Measurements from ENCODE around the gene UCHL3. TPM values are rescaled to one million over a fixed set of nuclear protein-coding genes. Genes with fewer than 3 reads are reported as not detected.
A peak's percentile ranks its signal among the peaks of the same experiment; 100 is the strongest.

UCHL3 gene
- total RNA-seq, 4 donors from 2014 or later: 42.8 to 84.3 (median 58.4) TPM

- WGBS, 2 donors: 95 to 96% methylated on average over 2 of the region's 2 CpGs
- Histone ChIP-seq H3K27me3 (no peaks in the 10 kb centered on the region), H3K27ac (peak overlapping the region; percentile 71 to 95 (median 76)), H3K4me3 (replicated peaks in 1 of 3) (no peak overlapping the region), H3K9me3 (no peaks in the 10 kb centered on the region), H3K4me1 (peaks cover 32 to 56% of the 10 kb centered on the region in 2 donors), H3K36me3 (no peaks in the 10 kb centered on the region)
- TF ChIP-seq CTCF (IDR thresholded peaks at IDR 0.05): no peak
- TF ChIP-seq POLR2A (IDR thresholded peaks at IDR 0.05): no peak
- intact Hi-C loops (cut with DNase I): no loop called here
- DNase-seq: no peak
Observed at GRCh38 chr13:75639454-75639853, 89.9 kb downstream of the UCHL3 start.

- intact Hi-C loops (cut with DNase I): no loop called here
- peaks cover 45 to 68% of the 10 kb centered on the region in 2 donors for H3K4me1 ChIP-seq
- H3K36me3 ChIP-seq: no peaks in the 10 kb centered on the region
- H3K9me3 ChIP-seq: no peaks in the 10 kb centered on the region
- peak in 1 of 2 donors; percentile 35 for TF ChIP-seq POLR2A (IDR thresholded peaks at IDR 0.05)
- TF ChIP-seq CTCF (IDR thresholded peaks at IDR 0.05): peak in 1 of 6 experiments; percentile 16
- 55 to 61% methylated on average over 6 of the region's 6 CpGs for WGBS, 2 donors
- peak; percentile 56 to 62 for DNase-seq
- no peak overlapping the region for H3K4me3 ChIP-seq (replicated peaks in 1 of 3)
- peak overlapping the region; percentile 71 to 95 (median 76) for H3K27ac ChIP-seq
- H3K27me3 ChIP-seq: no peaks in the 10 kb centered on the region
Observed at GRCh38 chr13:75641026-75641425, 91.4 kb downstream of the UCHL3 start.

GRCh38 chr13:75643182-75643581, 93.6 kb downstream of the UCHL3 start:
- Histone ChIP-seq H3K4me3 (replicated peaks in 1 of 3) (no peak overlapping the region), H3K27me3 (no peaks in the 10 kb centered on the region), H3K36me3 (no peaks in the 10 kb centered on the region), H3K4me1 (peaks cover 53 to 83% of the 10 kb centered on the region in 2 donors), H3K27ac (peak overlapping the region; percentile 62 to 95 (median 71)), H3K9me3 (no peaks in the 10 kb centered on the region)
- intact Hi-C loops (cut with DNase I): no loop called here
- WGBS, 2 donors: 42 to 43% methylated on average over 1 of the region's 1 CpG
- DNase-seq: no peak
- TF ChIP-seq POLR2A (IDR thresholded peaks at IDR 0.05) (peak in 1 of 2 donors; percentile 61), CTCF (IDR thresholded peaks at IDR 0.05) (no peak)

- Histone ChIP-seq H3K27ac (peak overlapping the region; percentile 62 to 95 (median 71)), H3K4me3 (replicated peaks in 1 of 3) (no peak overlapping the region)
- TF ChIP-seq POLR2A (IDR thresholded peaks at IDR 0.05) (no peak), CTCF (IDR thresholded peaks at IDR 0.05) (no peak)
Observed at GRCh38 chr13:75643693-75644092, 94.1 kb downstream of the UCHL3 start.

GRCh38 chr13:75645141-75645540, 95.5 kb downstream of the UCHL3 start:
- Histone ChIP-seq H3K36me3 (no peaks in the 10 kb centered on the region), H3K4me1 (peaks cover 49 to 80% of the 10 kb centered on the region in 2 donors), H3K9me3 (no peaks in the 10 kb centered on the region), H3K27me3 (no peaks in the 10 kb centered on the region), H3K27ac (peak overlapping the region; percentile 62 to 95 (median 85)), H3K4me3 (replicated peaks in 1 of 3) (no peak overlapping the region)
- no peak for TF ChIP-seq CTCF (IDR thresholded peaks at IDR 0.05)
- no peak for TF ChIP-seq POLR2A (IDR thresholded peaks at IDR 0.05)
- WGBS, 2 donors: 94 to 98% methylated on average over 3 of the region's 3 CpGs
- DNase-seq: no peak
- intact Hi-C loops (cut with DNase I): no loop called here

More at GRCh38 chr13:75643693-75644092, 94.1 kb downstream of the UCHL3 start:
- Histone ChIP-seq H3K27me3 (no peaks in the 10 kb centered on the region), H3K9me3 (no peaks in the 10 kb centered on the region), H3K4me1 (peaks cover 49 to 83% of the 10 kb centered on the region in 2 donors), H3K36me3 (no peaks in the 10 kb centered on the region)
- intact Hi-C loops (cut with DNase I): no loop called here
- DNase-seq: no peak

Data from thyroid gland (tissue), 4 donors.